GM12873 (cell line): ENCODE results near the gene DNAH8.

Experiments
- TF ChIP-seq, protein P1 (sequence below): IDR thresholded peaks from 2 replicates; pipeline ENCODE4 v1.5.1; 2012; ENCODE audit warnings: low read depth, mild to moderate bottlenecking, moderate library complexity, low read length, control low read depth; ENCODE audit not compliant: insufficient read depth; ENCODE audit errors: missing control alignments

DNAH8 gene

DNA sequence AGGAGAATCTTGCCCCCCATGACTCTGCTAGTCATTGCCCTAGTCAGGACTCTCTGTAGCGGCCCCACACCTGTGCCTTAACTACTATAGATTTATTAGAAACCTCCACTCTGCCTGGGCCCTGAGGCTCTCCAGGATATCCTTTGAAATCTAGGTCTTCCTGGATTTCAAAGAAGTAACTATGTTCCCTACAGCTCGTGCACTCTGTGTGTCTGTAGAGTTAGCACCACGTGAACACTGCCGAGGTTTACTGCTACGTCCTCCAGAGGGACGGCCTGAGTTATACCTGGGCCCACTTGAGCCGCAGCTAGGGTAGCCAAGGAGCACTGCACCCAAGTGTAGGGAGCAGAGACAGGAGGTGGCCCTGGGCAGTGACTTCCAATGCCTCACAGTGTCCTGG is 353.3 kb downstream of the DNAH8 start:
- TF ChIP-seq, protein P1, sequence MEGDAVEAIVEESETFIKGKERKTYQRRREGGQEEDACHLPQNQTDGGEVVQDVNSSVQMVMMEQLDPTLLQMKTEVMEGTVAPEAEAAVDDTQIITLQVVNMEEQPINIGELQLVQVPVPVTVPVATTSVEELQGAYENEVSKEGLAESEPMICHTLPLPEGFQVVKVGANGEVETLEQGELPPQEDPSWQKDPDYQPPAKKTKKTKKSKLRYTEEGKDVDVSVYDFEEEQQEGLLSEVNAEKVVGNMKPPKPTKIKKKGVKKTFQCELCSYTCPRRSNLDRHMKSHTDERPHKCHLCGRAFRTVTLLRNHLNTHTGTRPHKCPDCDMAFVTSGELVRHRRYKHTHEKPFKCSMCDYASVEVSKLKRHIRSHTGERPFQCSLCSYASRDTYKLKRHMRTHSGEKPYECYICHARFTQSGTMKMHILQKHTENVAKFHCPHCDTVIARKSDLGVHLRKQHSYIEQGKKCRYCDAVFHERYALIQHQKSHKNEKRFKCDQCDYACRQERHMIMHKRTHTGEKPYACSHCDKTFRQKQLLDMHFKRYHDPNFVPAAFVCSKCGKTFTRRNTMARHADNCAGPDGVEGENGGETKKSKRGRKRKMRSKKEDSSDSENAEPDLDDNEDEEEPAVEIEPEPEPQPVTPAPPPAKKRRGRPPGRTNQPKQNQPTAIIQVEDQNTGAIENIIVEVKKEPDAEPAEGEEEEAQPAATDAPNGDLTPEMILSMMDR: no peak

DNA sequence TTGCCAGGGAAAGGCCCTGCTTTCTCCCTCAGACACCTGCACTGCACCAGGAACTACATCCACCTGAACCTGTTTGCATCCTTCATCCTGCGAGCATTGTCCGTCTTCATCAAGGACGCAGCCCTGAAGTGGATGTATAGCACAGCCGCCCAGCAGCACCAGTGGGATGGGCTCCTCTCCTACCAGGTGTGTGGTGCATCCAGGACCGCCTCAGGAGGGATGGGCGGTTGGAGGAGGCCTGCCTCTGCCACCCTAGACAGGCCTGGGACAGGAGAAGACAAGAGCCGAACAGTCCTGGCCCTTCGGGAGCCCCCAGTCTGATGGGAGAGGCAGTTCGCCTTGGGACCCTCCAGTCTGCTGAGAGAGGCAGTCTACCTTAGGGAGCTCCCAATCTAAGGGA is 357.7 kb downstream of the DNAH8 start:
- TF ChIP-seq, protein P1: no peak

DNA sequence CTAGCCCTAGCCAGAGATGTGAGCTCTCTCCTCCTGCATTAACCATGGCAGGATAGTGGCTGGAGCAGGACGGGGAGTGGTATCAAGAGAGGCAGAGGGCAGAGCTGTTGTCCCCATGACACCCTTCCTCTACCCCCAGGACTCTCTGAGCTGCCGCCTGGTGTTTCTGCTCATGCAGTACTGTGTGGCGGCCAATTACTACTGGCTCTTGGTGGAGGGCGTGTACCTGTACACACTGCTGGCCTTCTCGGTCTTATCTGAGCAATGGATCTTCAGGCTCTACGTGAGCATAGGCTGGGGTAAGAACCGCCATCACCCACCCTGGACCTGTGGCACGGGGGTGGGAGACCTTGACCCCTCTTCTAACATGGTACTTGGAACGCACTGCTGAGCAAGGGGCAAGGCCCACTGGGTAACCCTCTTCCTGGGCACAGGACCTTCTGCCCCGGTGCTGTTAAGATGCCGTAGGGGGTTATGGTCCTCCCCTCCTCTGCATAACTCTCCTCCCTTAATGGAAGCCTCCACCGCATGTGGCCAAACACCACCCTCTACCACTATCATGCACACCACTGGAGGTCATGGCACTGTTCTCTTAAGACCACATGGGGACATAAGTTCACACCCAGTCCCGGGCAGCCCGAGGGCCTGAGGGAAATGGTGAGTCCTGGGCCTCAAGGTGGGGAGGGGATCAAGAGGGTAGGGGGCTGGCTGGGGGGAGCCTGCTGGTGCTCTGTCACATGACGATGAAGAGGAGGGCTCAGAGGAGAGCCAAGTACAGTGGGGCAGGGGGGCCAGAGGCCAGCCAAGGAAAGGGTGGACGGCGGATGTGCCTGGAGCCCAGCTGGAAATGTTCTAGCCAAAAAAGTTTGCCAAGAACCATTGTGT is 358.6 kb downstream of the DNAH8 start:
- TF ChIP-seq, protein P1: no peak

DNA sequence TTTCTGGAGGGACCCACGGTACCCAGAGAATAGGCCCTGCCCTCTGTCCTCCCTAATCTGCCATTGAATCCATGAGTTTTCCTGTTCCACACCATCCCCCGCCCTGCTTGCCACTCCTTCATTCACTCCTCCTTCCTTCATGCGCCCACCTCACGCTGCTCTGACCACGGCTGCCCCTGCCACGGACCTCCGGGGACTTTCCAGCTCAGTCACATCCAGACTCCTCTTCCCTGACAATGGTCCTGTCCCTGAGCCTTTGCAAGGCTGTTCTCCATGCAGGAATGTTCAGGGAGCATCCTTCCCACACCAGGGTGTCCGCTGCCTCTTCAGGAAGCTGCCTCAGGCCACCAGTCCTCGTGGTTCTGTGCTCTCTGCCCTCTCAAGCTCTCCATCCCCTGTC is 359.4 kb downstream of the DNAH8 start:
- TF ChIP-seq, protein P1: no peak

DNA sequence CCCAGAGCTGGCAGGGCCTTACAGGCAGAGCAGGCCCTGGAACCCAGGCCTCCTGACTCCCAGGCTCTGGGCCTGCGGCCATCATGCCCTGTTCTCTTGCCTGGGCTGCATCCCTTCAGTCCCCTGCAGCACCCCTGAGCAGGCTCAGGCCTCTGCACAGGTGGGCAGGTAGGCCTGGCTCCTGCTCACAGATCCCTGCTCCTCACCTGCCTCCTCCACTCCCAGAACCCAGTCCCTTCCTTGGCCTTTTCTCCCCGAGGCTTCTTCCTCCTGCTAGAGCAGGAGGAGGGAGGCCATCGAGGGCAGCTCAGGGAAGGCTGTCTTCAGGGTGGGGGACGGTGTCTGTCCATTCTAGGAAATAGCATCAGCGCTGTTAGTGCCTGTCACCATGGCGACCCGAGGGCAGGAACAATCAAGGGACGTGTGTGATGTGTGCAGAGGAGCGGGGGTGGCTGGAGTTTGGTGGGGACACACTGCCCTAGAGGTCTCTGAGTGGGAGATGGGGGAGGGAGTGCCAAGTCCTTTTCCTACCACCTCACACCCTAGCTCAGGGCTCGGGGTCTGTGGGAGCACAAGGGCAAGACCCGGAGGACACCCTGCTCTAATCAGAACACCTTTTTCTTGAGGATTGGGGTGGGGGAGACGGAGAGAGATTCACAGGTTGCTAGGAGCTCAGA is 360.0 kb downstream of the DNAH8 start:
- TF ChIP-seq, protein P1: no peak

DNA sequence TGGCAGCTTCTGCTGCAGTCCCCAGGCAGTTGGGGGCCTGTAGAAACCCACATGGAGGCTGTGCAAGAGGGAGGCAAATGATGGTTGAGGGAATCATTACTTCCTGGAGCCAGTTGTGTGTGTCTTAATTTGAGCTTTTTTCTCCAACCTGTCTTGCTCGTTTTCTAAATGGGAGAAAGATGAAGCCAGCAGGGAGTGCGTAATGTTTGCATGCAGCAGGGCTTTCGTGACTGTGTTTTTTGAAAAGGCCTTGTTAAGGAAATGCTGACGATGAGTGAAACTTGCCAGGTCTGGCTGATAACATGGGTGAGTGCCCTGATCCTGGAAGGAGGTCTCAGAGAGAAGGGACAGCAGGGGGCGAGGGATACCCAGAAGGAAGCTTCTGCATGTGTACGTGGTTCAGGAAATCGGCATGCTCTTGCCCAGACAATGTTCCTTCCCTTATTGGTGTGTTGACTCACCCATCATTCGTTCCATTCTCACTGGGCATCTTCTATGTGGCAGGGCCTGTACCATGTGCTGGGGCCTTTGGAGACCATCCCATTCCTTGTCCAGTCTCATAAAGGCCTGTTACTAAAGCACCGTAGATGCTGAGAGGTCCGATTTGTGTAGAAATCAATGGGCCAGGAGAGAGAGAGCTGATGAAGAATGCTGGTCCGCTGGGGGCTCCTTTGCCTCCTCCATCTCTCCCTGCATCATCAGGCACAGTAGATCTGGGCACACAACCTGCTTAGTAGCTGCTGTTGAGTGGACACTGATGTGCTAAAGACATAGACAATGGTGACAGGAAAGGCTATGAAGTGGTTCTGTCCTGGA is 360.9 kb downstream of the DNAH8 start:
- TF ChIP-seq, protein P1: no peak
